A673 (cell line): ENCODE results near the gene DENND1A.

Experiments used
- EZH2 ChIP-seq: fragments of 200-600 bp; sonication (generic); IDR thresholded peaks from 2 replicates; pipeline ENCODE4 v1.6.1; 2017; ENCODE audit warnings: borderline replicate concordance, low read depth, mild to moderate bottlenecking, mixed read lengths, antibody characterized with exemption, low read length; ENCODE audit not compliant: poor library complexity, severe bottlenecking
- TF ChIP-seq, protein P1 (sequence below): fragments of 300-800, 200-600 bp; sonication (generic); conservative IDR thresholded peaks from 2 replicates; pipeline ENCODE4 v1.5.1; 2017; ENCODE audit warnings: low read depth, mild to moderate bottlenecking, antibody characterized with exemption, low read length, moderate library complexity, mixed read lengths

DNA sequence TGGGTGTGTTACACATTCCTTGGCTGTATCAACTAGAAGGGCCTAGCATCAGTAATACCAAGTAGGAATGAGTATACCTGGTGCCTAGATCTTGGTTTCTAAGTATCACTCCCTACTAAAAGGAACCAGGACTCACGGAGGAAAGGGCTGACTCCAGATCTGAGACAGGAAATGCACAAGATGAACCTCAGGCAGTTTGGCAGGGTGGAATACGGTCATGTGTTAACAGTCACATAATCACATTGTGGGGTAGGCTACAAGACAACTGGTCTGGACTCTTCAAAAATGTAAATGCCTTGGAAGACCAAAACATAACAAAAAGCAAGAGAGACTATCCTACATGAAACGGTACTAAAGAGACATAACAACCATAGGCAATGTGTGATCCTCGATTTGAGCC lies 415.2 kb downstream of the DENND1A start:
- TF ChIP-seq, protein P1, sequence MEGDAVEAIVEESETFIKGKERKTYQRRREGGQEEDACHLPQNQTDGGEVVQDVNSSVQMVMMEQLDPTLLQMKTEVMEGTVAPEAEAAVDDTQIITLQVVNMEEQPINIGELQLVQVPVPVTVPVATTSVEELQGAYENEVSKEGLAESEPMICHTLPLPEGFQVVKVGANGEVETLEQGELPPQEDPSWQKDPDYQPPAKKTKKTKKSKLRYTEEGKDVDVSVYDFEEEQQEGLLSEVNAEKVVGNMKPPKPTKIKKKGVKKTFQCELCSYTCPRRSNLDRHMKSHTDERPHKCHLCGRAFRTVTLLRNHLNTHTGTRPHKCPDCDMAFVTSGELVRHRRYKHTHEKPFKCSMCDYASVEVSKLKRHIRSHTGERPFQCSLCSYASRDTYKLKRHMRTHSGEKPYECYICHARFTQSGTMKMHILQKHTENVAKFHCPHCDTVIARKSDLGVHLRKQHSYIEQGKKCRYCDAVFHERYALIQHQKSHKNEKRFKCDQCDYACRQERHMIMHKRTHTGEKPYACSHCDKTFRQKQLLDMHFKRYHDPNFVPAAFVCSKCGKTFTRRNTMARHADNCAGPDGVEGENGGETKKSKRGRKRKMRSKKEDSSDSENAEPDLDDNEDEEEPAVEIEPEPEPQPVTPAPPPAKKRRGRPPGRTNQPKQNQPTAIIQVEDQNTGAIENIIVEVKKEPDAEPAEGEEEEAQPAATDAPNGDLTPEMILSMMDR: no peak
- no peak for TF ChIP-seq EZH2
